ENCODE data around the gene ATL1.

The ATL1 gene

DNA sequence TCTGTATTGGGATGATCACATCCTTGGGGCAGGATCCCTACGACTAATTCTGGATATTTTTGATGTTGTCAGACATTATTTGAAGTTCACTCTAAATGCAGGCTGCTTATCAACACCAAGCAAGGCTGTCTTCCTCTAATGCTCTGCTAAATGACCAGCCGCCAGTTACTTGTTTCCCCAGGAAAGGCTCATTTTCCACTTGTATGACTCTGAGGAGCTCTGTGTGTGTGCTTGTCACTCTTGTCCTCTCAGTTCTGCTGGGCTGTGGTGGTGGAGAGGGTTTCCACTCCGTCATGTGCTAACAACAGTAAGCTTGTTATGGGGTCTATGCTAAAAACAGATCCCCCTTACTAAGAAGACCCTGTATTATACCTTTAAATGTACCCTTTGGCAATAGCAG is 42.1 kb downstream of the ATL1 start:
- H3K36me3 Mint-ChIP-seq (ENCODE audit: low read depth), result no peaks in the 10 kb centered on the region
- H3K27me3 Mint-ChIP-seq, result no peaks in the 10 kb centered on the region
- H3K9me3 Mint-ChIP-seq, result no peaks in the 10 kb centered on the region
- H3K27ac Mint-ChIP-seq, result no peak overlapping the region
- DNase-seq (no peak), ATAC-seq (no peak)
- no peak overlapping the region for H3K4me3 Mint-ChIP-seq
- H3K4me1 Mint-ChIP-seq, result no peaks in the 10 kb centered on the region

DNA sequence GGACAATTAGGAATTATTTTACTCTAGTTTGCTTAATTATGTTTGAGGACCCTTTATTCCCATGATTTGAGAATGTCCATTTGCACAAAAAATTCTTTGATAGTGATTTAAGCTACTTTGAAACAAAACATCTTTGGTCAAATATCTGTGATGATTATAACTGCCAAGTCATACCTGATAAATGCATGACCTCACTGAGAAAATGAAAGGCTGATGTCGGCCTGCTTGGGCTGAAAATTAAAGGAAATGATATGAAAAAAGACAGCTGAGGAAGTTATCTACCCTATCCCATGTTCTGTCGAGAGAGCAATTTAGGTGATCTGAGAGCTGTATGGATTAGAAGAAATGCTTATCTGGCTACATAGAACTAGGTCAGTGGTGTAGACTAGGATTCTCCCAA is 43.6 kb downstream of the ATL1 start:
- no peak for DNase-seq
- ATAC-seq, result no peak
- Mint-ChIP-seq H3K4me1 (peaks cover 4% of the 10 kb centered on the region), H3K27ac (no peak overlapping the region), H3K4me3 (no peak overlapping the region), H3K9me3 (no peaks in the 10 kb centered on the region), H3K36me3 (ENCODE audit: low read depth) (no peaks in the 10 kb centered on the region), H3K27me3 (no peaks in the 10 kb centered on the region)

DNA sequence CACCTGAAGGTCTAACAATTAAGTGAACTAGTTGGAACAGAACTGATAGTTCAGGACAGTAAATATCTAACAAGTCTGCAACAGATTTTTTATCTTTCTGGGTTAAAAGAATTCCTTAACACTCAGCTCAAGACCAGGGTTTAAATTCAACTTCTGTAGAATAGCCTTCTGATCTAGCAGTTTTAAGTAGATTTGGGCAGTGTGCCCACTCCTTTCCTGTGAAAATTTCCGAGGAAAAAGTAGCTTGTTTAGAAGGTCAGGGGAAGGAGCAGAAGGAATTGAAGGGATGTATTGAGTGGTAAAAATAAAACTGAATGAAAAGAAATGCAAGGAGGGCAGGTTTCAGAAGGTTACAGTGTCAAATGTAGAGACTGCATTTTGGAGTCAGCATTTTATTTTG is 45.8 kb downstream of the ATL1 start:
- no peaks in the 10 kb centered on the region for H3K9me3 Mint-ChIP-seq
- ATAC-seq (no peak), DNase-seq (no peak)
- no peak overlapping the region for H3K4me3 Mint-ChIP-seq
- H3K27ac Mint-ChIP-seq, result no peak overlapping the region
- H3K36me3 Mint-ChIP-seq (ENCODE audit: low read depth), result no peaks in the 10 kb centered on the region
- H3K27me3 Mint-ChIP-seq, result no peaks in the 10 kb centered on the region
- H3K4me1 Mint-ChIP-seq, result peaks cover 4% of the 10 kb centered on the region

DNA sequence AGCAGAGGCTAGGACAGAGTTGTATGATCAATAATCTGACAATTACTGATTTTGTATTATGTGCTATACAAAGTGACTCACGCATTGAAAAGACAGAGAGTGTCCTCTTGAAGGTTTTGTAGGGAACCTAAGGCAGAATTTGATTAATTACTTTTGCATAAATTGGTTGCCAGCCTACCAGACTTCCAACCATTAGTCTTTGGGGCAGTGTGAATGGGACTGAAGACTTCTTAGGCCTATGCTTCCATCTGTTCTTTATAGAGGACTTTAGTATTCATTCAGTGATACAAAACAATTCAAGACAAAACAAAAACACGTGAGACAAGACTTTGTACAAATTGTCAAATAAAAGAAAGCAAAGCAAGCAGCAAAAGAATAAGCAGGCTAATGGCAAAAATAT is 46.5 kb downstream of the ATL1 start:
- H3K27me3 Mint-ChIP-seq, result no peaks in the 10 kb centered on the region
- H3K4me3 Mint-ChIP-seq, result no peak overlapping the region
- no peak overlapping the region for H3K27ac Mint-ChIP-seq
- H3K4me1 Mint-ChIP-seq, result peaks cover 4% of the 10 kb centered on the region
- no peaks in the 10 kb centered on the region for H3K36me3 Mint-ChIP-seq (ENCODE audit: low read depth)
- H3K9me3 Mint-ChIP-seq, result no peaks in the 10 kb centered on the region
- no peak for ATAC-seq
- no peak for DNase-seq

DNA sequence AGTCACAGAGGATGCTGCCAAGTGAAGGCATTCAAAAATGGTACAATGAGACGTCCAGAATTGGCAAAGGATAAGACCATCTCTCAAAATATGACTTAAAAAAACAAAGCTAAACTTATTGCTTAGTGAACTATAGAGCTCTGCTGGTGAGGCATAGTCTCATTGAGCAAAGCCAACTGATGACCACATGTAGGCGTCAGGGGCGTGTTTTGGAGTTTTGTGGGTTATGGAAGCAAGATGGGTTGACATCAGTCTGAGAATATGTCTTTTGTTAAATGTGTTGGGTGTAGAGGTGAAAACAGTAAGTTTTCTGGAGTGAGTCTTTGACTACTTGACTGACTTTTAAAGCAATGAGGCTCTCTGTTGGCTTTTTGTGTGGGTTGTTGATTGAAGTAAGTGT is 47.2 kb downstream of the ATL1 start:
- H3K4me1 Mint-ChIP-seq, result peaks cover 4% of the 10 kb centered on the region
- no peak overlapping the region for H3K4me3 Mint-ChIP-seq
- no peaks in the 10 kb centered on the region for H3K36me3 Mint-ChIP-seq (ENCODE audit: low read depth)
- no peaks in the 10 kb centered on the region for H3K9me3 Mint-ChIP-seq
- no peaks in the 10 kb centered on the region for H3K27me3 Mint-ChIP-seq
- no peak overlapping the region for H3K27ac Mint-ChIP-seq
- peak; percentile 27 for DNase-seq
- peak; percentile 72 for ATAC-seq

DNA sequence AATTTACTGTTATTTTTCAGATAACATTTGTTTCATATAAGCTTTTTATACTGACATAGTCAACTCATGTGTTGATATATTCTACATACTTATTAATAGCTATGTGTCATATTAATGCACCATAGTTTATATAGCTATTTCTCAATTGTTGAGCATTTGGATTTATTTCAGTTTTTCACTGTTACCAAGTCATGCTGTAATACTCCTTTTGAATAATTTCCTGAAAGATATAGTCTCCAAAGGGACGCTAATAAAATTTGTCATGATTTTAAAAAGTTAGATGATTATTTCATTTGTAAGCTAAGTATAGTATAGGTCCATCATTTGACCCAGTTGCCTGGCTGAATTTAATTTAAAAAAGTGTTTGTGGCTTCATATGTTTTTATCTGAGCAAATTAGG is 47.8 kb downstream of the ATL1 start:
- DNase-seq (no peak), ATAC-seq (no peak)
- Mint-ChIP-seq H3K9me3 (no peaks in the 10 kb centered on the region), H3K27ac (no peak overlapping the region), H3K4me3 (no peak overlapping the region), H3K4me1 (peaks cover 4% of the 10 kb centered on the region), H3K27me3 (no peaks in the 10 kb centered on the region), H3K36me3 (ENCODE audit: low read depth) (no peaks in the 10 kb centered on the region)

DNA sequence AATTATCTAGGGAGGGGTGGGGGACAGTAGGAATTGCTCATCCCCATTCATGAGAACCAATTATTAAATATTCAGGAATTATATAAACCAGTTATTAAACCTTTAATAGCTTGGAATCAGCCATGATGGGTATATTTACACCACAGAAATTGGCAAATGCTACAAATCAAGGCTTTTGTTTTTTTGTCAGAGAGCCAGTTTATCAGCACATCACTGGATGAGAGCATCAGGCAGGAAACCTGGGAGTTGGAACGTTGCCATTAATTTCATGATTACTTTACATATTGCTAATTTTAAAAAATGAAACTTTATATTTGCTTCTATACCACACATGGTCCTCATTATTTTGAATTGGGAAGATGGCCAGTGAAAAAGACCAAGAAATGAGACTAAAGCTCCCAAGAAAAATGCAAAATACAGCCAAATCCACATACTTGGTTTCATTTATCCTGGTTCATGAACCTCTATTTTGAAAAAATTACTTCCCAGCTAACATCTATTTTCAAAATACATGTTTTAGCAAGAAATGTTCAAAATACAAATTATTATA is 48.4 kb downstream of the ATL1 start:
- Mint-ChIP-seq H3K9me3 (no peaks in the 10 kb centered on the region), H3K36me3 (ENCODE audit: low read depth) (no peaks in the 10 kb centered on the region), H3K4me3 (no peak overlapping the region), H3K27me3 (no peaks in the 10 kb centered on the region), H3K27ac (no peak overlapping the region), H3K4me1 (peaks cover 4% of the 10 kb centered on the region)
- no peak for DNase-seq
- no peak for ATAC-seq

DNA sequence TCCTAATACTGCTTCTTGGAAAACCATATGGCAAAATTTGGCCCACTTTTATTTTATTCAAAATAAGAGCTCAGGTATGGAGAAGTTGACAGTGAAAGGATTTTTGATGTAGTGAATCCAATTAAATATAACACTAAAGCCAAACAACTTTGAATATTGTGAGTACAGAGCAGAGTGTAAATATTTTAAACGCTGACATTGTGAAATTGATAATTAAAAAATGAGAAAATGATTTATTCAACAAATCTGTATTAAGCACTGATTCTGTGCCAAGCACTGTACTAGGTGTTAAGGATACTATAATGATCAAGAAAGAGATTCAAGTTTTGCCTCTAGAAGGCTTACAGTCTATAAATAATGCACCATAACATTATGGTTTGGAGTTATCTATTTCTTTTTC is 50.5 kb downstream of the ATL1 start:
- no peak overlapping the region for H3K4me3 Mint-ChIP-seq
- peaks cover 4% of the 10 kb centered on the region for H3K4me1 Mint-ChIP-seq
- H3K9me3 Mint-ChIP-seq, result no peaks in the 10 kb centered on the region
- DNase-seq (no peak), ATAC-seq (no peak)
- H3K27ac Mint-ChIP-seq, result no peak overlapping the region
- H3K27me3 Mint-ChIP-seq, result no peaks in the 10 kb centered on the region
- no peaks in the 10 kb centered on the region for H3K36me3 Mint-ChIP-seq (ENCODE audit: low read depth)

DNA sequence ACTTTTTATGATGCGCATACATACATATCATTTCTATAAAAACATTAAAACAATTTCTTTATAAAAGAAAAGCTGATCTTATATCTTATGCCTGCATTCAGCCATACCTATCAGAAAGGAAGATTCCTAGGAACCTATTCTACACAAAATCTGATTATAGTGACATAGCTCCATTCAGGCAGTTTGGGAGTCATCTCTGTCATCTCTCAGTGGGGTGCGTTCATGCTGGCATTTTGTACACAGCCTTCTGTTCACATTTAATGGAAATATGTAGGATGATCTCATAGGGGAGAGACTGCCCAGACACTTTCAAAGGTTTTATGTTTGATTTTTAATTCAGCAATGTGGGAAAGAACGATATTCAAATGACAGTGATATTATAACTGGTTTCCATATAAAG is 52.9 kb downstream of the ATL1 start:
- Mint-ChIP-seq H3K36me3 (ENCODE audit: low read depth) (no peaks in the 10 kb centered on the region), H3K27ac (no peak overlapping the region), H3K4me3 (no peak overlapping the region), H3K27me3 (no peaks in the 10 kb centered on the region), H3K9me3 (no peaks in the 10 kb centered on the region), H3K4me1 (no peaks in the 10 kb centered on the region)
- ATAC-seq, result no peak
- no peak for DNase-seq

DNA sequence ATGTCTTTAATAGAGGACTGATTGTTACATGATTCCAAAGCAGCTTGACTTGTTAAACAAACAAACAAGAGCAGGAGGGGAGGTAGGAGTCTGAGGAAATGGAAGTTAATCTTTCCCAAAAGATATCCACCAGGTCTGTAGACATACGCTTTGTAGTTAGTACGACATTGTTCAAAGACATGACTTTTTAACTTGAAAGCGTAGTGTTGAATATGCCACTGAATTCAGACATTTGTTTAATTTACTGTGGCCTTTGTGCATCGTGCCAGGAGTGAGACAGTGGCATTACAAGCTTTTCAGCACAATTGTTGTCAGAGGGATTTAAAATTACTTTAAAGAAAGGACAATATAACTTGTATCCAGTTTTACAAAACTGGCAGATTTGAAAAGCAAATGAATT is 55.1 kb downstream of the ATL1 start:
- DNase-seq (no peak), ATAC-seq (no peak)
- Mint-ChIP-seq H3K4me1 (no peaks in the 10 kb centered on the region), H3K27ac (no peak overlapping the region), H3K4me3 (no peak overlapping the region), H3K9me3 (no peaks in the 10 kb centered on the region), H3K36me3 (ENCODE audit: low read depth) (no peaks in the 10 kb centered on the region), H3K27me3 (no peaks in the 10 kb centered on the region)

DNA sequence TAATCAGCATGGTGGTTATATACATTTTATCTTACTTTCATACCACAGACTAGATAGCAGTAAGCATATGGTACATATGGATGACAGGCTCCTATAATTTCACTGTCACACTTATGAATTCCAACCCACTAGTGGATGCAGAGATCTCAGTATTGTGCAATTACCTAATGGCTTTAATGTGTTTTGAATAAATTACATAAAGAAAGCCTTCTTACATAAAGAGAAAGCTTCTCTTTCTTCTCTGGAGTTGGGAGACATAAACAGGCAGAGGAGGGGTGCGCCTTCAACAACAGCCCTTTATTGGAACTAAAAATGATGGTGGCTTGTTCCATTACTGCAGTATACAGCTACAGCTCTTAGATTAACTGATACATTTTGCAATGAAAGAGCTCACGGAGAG is 55.6 kb downstream of the ATL1 start:
- ATAC-seq (no peak), DNase-seq (no peak)
- Mint-ChIP-seq H3K36me3 (ENCODE audit: low read depth) (no peaks in the 10 kb centered on the region), H3K27ac (no peak overlapping the region), H3K4me3 (no peak overlapping the region), H3K9me3 (no peaks in the 10 kb centered on the region), H3K4me1 (no peaks in the 10 kb centered on the region), H3K27me3 (no peaks in the 10 kb centered on the region)

DNA sequence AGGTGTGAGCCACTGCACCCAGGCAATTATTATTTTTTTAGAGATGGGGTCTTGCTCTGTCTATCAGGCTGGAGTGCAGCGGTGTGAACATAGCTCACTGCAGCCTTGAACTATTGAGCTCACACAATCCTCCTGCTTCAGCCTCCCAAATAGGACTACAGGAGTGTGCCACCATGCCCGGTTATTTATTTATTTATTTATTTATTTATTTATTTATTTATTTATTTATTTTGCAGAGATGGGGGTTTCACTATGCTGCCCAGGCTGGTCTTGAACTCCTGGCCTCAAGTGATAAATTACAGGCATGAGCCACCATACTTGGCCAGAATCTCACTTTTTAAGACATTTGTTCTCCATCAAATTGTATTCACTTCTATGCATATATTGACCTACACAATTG is 56.3 kb downstream of the ATL1 start:
- DNase-seq, result no peak
- no peak overlapping the region for H3K4me3 Mint-ChIP-seq
- H3K27me3 Mint-ChIP-seq, result no peaks in the 10 kb centered on the region
- no peaks in the 10 kb centered on the region for H3K4me1 Mint-ChIP-seq
- H3K27ac Mint-ChIP-seq, result no peak overlapping the region
- H3K9me3 Mint-ChIP-seq, result no peaks in the 10 kb centered on the region
- ATAC-seq, result no peak
- H3K36me3 Mint-ChIP-seq (ENCODE audit: low read depth), result no peaks in the 10 kb centered on the region

DNA sequence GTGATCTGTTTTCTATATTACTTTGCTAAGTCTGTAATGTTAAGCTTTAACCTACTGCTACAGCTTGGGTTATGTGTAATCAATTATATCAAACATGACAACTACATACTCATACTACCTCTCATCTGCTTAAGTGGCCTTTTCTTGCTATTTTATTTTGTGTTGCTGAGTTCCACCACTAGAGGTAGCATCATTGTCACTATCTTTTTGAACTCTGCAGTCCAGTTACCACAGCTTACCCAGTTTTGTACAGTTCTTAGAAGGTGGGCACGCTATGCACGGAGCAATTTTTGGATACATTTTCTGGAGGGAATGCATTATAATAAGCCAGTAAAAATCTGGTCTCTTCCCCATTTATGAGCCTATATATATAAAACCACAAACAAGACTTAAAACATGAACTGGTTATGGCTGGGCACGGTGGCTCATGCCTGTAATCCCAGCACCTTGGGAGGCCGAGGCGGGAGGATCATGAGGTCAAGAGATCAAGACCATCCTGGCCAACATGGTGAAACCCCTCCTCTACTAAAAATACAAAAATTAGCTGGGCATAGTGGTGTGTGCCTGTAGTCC is 59.7 kb downstream of the ATL1 start:
- no peaks in the 10 kb centered on the region for H3K9me3 Mint-ChIP-seq
- DNase-seq (no peak), ATAC-seq (no peak)
- H3K4me3 Mint-ChIP-seq, result no peak overlapping the region
- H3K27ac Mint-ChIP-seq, result no peak overlapping the region
- no peaks in the 10 kb centered on the region for H3K27me3 Mint-ChIP-seq
- no peaks in the 10 kb centered on the region for H3K4me1 Mint-ChIP-seq
- no peaks in the 10 kb centered on the region for H3K36me3 Mint-ChIP-seq (ENCODE audit: low read depth)

DNA sequence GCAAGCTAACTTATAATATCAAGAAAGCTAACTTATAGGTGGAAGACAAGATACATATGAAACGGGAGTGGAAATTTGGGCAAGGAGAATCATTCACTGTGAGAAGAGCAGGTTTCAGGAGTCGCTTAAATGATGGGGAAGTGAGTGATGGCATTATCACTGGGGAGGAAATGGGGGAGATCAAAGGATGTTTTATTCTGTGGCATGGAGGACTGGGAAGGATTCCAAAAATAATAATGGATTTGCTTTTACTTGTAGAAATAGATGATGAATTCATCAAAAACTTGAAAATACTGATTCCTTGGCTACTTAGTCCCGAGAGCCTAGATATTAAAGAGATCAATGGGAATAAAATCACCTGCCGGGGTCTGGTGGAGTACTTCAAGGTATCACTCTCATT is 60.4 kb downstream of the ATL1 start:
- no peak overlapping the region for H3K27ac Mint-ChIP-seq
- ATAC-seq, result no peak
- DNase-seq, result no peak
- H3K9me3 Mint-ChIP-seq, result no peaks in the 10 kb centered on the region
- H3K36me3 Mint-ChIP-seq (ENCODE audit: low read depth), result no peaks in the 10 kb centered on the region
- no peaks in the 10 kb centered on the region for H3K4me1 Mint-ChIP-seq
- no peak overlapping the region for H3K4me3 Mint-ChIP-seq
- no peaks in the 10 kb centered on the region for H3K27me3 Mint-ChIP-seq

DNA sequence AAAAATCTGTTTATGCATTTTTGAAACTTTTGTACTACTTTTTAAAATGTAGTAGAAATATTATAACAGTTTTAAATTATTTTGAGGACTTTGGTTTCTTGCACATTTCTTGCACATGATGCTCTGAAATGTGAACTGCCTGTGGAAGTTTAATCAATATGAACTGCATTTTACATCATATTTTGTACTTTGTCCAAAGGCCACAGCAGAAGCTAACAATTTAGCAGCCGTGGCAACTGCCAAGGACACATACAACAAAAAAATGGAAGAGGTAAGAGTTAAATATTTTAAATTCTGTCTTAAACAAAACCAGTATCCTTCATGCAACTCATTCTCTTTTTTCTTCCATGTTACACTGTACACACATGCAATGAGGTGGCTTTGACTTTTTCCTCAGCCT is 63.0 kb downstream of the ATL1 start:
- H3K27me3 Mint-ChIP-seq, result no peaks in the 10 kb centered on the region
- DNase-seq (no peak), ATAC-seq (no peak)
- H3K4me3 Mint-ChIP-seq, result no peak overlapping the region
- H3K4me1 Mint-ChIP-seq, result no peaks in the 10 kb centered on the region
- no peaks in the 10 kb centered on the region for H3K9me3 Mint-ChIP-seq
- no peaks in the 10 kb centered on the region for H3K36me3 Mint-ChIP-seq (ENCODE audit: low read depth)
- H3K27ac Mint-ChIP-seq, result no peak overlapping the region

DNA sequence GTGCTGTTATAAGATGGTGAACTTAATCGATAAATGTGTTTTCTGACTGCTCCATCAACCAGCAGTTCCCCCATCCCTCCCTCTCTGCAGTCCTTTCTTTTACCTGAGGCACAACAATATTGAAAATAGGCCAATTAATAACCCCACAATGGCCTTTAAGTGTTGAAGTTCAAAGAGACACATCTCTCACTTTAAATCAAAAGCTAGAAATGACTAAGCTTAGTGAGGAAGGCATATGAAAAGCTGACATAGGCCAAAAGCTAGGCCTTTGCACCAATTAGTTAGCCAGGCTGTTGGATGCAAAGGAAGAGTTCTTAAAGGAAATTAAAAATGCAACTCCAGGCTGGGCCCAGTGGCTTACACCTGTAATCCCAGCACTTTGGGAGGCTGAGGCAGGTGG is 64.5 kb downstream of the ATL1 start:
- DNase-seq, result no peak
- no peak for ATAC-seq
- no peak overlapping the region for H3K27ac Mint-ChIP-seq
- no peaks in the 10 kb centered on the region for H3K9me3 Mint-ChIP-seq
- no peaks in the 10 kb centered on the region for H3K27me3 Mint-ChIP-seq
- no peaks in the 10 kb centered on the region for H3K36me3 Mint-ChIP-seq (ENCODE audit: low read depth)
- H3K4me1 Mint-ChIP-seq, result no peaks in the 10 kb centered on the region
- H3K4me3 Mint-ChIP-seq, result no peak overlapping the region

Data from activated naive CD8-positive, alpha-beta T cell treated with anti-CD3 and anti-CD28 coated beads, Interleukin-2, amount 50 U/mL, for 24 hours (primary cell).